Measurements from ENCODE around the gene AUNIP. TPM values are rescaled to one million over a fixed set of nuclear protein-coding genes. Genes with fewer than 3 reads are reported as not detected.

Gene AUNIP, protein sequence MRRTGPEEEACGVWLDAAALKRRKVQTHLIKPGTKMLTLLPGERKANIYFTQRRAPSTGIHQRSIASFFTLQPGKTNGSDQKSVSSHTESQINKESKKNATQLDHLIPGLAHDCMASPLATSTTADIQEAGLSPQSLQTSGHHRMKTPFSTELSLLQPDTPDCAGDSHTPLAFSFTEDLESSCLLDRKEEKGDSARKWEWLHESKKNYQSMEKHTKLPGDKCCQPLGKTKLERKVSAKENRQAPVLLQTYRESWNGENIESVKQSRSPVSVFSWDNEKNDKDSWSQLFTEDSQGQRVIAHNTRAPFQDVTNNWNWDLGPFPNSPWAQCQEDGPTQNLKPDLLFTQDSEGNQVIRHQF
- polyA plus RNA-seq (2013, experiment 1 of 2; ENCODE audit: insufficient read length): 2.9 TPM
- 3.4 TPM for polyA plus RNA-seq (2013, experiment 2 of 2; ENCODE audit: insufficient read length)

DNA sequence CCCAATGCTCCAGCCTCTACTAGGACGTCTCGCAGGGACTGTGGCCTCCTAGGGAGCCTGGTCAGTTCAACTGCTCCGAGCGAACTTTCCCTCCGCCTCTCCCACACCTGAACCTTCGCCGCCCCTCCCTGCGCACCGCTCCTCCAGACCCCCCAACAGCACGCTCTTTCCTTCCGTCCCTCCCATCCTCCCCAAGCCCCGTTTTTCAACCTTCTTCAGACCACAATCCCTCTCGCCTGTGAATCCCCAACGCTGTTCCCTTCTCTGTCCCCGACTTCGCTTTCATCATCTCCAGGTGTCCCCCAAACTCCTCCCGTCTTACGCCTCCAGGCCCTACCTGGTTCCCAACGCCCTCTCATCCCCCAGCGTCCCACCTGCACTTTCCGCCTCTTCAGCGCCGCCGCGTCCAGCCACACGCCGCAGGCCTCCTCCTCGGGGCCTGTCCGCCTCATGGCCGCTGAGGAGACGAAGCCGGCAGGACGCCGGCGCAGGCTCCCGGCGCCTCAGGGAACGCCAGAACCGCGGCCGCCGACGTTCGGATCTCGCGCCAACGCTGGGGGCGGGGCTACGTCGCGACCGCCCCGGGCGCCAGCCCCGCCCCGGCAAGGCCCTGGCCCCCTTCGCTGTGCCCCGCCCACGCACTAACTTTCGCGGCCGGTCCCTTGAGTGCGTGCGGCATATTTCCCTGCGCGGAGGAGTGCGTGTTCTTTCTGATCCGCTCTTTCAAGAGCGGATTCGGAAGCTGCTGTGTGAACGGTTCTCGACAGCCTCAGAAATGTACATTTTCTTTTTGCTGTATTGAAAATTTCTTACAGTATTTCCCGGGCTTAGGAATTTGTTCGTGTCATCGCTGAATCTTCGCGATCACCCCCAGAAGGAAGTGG is at the start of gene AUNIP:
AUNIP (minus strand) TSS at position 552 of the 884 bp plus-strand sequence; CDS start at position 452, 100 bp downstream.
- DNase-seq: peak; percentile 89

DNA sequence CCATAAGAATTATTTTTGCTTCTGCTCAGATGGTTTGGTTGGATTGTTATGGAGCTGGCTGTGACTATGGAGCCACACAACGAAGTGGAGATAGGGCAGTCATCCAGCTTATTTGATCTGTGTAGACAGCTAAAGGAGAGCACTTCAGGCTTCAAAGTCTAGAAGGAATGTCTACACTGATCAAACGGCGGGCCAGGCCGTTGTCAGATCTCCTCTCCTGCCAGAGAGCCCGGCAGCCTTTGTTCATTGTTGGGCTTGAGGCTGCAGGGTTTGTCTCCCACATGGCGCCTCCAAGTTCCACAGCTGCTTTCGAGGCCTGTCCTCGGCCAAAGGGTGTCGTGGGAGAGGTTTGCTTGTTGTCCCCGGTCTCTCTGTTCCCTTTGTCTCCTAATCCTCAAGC is 49.8 kb upstream of the AUNIP start:
- no peak for DNase-seq

DNA sequence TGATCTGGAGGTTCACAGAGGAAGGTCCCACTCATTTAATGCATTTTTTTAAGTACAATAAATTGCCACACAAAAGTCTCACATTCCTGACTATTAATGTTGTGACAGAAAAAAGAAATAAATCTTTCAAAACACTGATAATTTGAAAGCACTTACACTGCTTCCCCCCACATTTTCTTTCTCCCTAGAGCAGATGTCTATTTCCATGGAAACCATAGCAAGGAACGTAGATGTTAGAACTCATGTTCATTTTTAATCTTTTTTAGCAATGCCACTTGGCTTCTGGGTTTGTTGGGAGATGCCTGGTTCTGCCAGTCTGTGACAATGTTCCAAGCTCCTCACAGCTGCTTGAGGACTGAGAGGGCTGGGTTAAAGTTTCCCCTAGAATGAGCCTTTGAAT is 48.9 kb upstream of the AUNIP start:
- no peak for DNase-seq

DNA sequence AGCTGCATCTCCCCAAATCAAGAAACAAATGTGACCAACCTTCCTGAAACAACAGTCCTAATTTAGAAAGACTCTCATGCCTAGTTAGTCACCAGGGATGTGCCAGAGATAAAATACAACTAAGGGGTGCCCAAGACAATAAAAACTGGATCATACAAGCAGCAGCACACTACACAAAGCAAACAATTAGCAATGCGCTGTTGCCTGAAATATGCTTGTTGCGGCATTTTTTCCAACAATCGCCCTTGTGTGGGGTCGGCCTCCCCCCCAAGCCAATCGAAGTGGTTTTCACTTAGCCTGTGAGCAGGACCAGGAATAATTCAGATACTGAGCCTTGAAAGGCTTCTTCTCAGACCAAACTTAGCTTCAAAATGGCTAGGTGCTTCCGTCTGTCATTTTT is 48.3 kb upstream of the AUNIP start:
- no peak for DNase-seq

DNA sequence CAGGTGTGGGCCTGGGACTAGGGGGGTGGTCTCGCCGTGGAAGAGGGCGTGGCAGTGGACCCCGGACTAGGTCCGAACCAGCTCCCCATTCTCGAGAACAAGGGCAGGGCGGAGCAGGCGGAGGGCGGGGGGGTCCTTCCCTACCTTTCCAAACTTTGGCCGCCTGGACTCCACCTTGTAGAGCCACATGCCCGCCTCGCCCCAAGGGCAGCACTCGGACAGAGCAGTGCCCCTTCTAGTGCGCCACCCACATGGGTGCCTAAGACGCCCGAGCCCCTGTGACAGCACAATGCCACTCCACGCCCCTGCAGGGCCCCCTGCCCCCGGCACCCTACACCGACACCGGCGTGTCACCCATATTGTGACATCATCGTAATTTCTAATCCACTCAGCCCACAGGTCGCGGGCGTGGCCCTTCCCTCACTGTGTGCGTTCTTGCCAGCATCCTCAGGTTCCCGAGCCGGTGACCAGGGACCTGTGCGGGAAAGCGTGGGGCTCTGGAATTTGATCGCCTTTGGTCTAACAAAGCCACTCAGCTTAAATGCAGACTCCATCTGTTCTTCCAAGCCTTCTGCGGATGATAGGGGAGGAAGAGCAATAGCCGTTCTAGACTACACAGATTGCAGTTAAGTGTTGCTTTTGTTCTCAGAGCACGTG is 47.5 kb upstream of the AUNIP start:
- DNase-seq: no peak

DNA sequence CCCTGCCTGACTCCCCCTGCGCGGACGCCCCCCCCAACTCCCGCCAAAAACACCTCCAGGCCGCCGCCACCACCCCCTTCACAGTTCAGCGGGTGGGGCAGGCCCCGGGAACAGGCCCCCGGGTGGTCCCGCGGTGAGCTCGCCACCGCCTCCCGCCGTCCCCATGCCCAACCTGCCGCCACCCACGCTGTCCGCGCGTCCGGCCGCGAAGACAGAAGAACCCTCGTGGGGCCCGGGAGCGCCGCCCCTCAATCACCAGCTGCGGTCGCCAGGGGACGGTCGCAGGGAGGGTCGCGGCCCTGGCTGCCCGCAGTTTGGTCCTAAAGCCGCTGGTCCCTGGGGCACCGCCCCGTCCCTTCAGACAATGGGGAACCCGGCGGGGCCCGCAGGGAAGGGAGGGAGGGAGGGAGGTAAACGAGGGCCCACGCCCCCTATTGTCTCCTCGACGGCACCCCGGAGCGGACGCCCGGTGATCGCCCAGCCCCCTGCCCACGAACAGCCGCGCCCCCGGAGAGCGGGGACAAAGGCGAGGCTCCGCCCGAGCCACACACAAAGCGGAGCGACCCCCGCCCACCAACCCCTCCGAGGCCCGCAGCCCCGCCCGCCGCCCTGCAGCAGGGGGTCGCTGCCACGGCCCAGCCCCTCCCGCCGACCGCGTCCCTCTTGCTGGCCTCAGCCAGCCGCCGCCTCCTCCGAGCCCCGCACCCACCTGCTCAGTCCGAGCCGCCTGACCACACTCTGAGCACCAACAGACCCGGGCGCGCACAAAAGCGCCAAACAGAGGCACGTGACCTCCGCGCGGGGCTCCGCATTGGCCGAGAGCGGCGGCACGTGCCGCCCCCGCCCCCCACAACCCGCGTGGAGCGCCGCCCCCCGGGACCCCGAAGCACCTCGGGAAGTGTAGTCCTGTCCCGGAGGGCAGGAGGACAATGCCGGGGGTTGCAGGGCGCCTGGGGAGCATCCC is 46.7 kb upstream of the AUNIP start, which contains the start of gene STMN1:
STMN1 (minus strand) TSS at position 740 of the 964 bp plus-strand sequence. CDS start 1,743 bp downstream, outside the sequence.
- peak; percentile 95 for DNase-seq

DNA sequence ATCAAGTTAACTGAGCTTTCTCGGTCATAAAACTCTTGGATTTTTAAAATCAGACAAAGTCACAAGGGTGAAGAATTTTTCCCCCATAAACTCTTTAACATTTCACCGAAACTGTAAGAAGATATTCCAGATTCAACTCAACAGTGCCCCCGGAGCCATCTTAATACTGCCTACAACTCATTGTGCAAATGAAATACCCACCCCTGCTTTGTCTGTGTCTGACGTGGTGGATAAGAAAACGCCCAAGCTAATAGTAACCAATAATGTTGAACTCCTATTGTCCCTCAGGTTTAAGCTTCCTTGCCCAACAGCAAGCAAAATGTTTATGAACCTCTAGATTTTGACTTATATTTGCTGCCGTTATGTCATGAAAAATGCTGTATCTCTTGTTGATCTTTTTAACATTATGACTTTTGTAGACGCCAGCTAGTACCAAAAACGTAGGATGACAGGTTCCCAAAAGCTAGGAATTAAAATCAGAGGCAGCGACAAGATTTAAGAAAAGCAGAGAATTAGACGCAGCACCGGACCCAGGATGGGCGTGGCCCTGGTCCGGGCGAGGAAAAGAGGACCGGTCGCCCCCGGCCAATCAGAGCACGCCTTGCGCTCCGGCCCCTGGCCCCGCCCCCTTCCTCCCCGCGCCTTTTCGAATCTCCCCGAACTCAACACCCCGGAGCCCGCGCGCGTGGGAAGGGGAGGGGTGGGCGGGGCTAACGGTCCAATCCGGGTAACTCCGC is 45.9 kb upstream of the AUNIP start:
- DNase-seq: peak; percentile 94

DNA sequence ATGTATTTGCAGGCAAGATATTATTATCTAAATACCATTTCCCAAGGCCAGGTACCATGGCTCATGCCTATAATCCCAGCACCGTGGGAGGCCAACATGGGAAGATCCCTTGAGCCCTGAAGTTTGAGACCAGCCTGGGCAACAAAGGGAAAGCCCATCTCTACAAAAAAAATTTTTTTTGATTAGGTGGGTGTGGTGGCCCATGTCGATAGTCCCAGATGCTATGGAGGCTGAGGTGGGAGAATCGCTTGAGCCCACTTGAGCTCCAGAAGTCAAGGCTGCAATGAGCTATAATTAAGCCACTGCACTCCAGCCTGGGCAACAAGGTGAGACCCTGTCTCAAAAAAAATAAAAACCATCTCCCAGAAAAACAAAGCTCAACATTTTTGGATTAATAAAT is 44.7 kb upstream of the AUNIP start:
- DNase-seq: no peak

DNA sequence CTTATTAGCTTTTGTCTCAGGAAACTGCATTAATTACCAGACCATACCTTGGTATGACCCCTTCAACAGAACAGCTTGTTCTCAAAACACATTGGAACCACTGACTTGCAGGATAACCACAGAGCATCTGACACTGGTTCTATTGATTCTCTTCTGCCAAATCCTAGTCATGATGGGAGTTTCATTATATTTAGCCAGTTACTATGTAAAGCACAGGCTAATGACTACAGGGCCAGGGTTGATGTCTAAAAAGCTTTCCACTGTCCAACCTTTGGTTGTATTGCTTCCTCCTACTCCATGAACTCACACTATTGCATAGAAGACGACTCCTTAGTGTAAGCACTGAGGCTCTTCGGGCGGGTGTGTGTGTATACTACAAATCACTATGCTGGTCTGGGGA is 43.2 kb upstream of the AUNIP start:
- DNase-seq: no peak

DNA sequence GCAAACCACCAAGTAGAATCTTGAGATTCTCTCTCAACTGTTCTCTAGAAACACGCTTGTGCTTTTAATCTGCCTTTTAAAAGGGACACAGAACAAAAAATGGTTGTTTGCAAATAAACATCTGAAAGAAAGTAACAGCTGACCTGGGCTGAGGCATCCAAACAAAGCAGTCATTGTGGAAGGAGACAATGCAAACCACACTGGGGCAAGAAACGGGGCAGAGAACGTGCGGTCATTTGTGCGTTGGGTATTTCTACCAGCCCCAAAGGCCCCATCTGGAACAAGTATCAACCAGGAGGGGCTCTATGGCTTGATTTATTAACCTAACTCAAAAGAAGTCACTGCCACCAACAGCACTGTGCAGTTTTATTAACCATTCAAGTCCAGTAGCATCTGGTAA is 41.0 kb upstream of the AUNIP start:
- no peak for DNase-seq

DNA sequence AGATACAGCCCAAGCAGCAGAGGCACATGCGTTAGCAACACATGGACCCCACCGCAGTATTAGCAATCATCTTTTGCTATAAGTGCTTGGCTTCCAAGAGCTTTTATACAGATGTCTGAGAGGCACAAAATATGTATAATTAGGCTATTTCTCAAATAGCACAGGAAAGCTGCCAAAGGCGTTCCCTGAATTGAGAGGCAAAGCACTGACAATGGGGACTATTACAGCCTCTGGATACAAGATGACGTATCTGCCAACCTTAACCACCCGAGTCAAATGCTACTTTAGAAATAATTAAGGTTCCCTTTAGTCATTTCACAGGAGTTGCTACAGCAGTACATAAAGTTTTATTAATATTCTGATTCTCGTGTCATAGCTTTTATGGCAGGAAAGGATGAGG is 40.5 kb upstream of the AUNIP start:
- DNase-seq: peak; percentile 20

DNA sequence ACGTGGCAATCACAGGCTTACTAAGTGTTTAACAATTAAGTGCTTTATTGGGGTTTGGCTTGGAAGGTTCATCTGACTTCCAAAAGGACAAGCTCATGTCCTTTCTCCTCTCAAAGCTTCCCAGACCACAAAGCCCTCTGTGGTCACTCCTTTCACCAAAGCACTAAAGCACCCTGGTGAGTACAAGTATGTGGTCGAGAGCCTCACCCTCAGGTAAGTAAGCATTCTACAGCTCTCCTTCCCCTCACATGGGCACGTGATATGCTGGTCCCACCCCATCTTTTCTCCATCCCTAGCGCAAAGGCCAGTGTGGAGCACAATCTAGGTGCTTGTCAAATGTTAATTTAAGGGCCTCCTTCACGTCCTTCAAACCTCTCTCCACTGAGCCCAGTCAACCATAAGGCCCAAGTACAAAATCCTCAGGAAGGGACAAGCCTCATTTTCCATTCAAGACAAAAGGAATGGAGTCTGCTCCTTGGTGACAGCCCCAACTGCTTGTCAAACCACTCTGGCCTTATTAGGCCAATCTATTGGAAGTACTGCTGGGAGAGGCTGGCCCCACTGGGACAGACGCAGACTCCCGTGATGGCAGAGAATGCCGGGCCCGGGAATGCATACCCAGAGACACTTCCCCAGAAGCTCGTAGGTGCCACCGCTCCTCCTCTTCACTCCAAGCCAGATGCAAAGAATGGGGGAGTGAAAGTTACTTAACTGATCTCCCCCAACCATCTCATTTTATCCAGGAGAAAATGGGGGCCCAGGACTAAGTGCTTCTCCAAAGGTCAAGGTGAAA is 39.2 kb upstream of the AUNIP start:
- no peak for DNase-seq

DNA sequence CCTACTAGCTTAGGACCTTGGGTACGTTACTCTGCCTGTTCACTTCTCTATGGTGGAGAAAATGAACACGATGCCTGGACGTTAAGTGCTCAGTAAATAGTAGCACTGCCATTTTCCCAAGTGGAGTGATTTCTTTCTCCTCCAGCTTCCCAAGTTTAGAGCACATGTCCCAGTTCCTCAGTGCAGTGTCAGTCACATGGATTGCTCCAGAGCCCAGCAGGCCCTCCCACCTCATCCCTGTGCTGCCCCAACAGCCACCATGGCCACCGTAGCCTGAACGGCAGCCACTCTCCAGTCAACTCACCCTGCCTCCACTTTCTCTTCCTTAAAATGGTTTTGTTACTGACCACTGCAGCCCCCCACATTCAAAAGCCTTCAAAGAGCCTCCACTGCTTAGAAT is 38.5 kb upstream of the AUNIP start:
- no peak for DNase-seq

DNA sequence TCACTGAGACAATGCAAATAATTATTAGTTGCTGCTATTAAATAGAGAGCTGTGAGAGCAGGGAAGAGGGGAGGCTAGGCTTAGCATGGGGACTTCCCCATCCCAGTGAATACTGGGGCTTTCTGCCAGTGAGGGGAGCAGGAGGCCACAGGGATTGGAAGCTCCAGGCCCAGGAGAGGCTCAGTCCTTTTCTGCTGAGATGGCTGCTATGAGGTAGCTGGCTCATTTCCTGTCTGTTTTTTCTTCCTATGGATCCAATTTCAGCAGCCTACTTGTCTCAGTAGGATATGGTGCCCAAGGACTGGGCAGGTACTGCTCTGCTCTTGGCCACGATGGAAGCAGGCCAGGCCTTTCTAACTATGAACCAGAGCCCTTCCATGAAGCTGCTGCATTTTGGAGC is 37.0 kb upstream of the AUNIP start:
- DNase-seq: peak; percentile 41

DNA sequence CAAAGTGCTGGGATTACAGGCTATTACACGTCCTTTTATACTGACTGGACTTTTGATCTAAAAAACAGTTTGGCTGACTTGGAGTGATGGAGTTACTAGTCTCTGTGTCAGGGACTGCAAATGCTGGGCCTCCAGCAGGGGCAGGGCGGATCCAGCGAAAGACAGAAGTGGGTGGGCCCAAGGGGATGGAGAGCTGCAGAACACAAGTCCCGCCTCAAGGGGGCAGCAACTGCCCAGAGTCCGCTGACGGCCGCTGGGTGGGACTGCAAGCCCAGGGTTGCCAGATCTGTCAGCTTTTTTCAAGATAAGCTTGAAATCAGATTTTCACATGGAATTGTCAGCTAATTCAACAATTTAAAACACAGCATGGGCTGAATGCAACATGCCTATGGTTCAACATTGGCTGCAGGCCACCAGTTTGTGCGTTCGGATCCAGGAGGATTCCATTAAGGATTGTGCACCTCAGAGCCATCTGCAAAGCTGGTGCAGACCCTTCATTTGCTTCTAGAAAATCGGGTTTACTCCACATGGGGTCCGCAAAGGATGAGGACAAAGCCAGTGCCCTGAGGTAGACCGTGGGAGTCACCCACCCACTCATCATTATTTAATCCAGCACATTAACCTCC is 36.2 kb upstream of the AUNIP start:
- peak; percentile 93 for DNase-seq

DNA sequence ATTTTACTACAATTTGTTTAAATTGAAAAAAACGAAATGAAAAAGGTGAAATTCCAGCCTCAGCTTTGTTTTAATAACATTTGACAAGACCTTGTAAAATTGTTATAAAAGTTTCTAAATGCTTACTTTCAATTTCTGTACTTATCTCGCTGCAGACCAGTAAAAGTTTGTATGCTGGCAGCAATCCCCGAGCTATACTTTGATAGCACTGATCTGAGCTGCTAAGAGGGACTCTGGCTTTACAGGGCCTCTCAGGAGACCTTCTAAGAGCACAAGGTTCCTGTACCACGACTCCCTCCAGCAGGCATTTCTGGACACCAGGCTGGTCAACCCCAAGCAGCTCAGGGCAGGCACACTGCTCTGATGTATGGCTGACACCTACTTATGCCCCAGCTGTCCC is 33.9 kb upstream of the AUNIP start:
- no peak for DNase-seq

DNA sequence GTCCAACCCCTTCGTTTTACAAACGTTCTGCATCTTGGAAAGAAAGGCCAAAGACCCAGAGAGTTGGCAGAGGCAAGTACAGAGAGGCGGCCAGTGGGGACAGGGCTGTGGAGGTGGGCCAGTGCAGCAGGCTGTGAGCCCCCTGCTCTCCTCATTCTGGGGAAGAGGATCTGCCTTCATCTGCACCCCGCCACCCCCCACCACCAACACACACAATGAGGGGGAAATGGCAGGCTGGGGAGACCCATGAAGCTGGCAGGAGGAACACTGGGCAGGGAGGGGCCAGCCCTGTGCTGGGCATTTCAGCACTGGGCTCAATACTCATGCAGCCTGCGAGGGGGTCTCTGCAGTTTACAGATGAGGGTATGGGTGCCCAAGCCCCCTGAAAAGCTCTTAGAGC is 32.3 kb upstream of the AUNIP start:
- DNase-seq: no peak

DNA sequence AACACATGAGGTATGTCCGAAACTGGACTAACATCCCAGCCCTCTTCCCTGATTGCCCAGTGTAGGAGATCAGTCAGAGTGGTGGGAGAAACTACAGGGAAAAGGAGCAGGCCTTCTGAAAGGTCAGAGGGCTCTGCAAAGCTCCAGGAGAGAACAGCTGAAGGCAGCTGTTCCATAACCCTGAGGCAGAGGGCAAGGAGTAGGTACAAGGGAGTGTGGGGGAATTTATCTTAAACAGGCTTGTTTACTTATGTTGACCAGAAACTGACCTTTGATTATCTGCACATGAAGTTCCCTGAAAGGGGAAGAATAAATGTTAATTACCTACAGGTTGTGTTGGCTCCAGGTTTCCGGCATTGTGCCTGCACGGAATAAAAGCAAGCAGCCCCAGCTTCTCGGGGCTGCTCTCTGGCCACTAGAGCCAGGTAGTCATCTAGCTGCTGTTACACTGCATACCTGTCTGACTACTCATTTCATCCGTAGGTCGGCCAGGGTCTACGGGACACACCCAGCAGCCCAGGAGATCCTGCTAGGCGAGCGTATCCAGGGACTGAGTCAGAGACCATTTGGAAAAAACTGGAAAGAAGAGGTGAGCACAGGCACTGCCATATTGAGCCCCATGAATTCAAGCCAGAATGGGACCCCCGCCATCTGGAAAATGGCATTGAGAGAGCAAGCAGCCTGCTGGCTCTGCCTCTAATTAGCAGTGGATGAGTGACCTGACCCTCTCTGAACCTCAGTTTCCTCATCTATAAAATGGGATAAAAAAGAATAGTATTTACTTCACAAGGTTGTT is 31.2 kb upstream of the AUNIP start:
- DNase-seq: peak; percentile 24

DNA sequence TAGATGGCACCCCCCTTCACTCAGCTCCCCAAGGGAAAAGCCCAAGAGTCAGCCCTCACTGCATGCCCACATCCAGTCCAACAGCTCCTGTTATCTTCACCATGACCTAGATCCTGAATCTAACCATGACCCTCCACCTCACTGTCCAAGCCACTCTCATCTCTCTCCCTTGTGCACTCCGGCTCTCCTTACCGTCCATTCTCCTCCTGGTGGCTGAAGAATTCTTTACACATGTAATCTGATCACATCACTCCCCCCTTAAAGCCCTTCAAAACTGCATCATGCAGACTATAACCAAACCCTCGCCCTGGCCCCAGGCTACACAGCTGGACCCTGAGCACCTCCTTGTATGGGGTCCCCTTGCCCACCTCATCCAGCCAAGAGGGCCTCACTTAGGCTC is 30.2 kb upstream of the AUNIP start:
- peak; percentile 17 for DNase-seq

Measured in fibroblast of skin of scalp (primary cell).